Glomerular endothelial cell (primary cell): ENCODE measurements around the gene FEZ2. TPM values are rescaled to one million over a fixed set of nuclear protein-coding genes. Genes with fewer than 3 reads are reported as not detected.
"Not testable (repeated sequence)": the region's sequence is repeated elsewhere in the genome, so short reads cannot be mapped to it uniquely, and the experiment has no call there.

ENCODE experiments used
- DNase-seq: peaks from one replicate; pipeline ENCODE4 v3.0.0-alpha.2; 2011; ENCODE audit warnings: low read depth, low spot score; ENCODE audit errors: extremely low read depth
- total RNA-seq: library from RNA; depleted of rRNA; stranded (reverse); fragments of >200 nt; gene quantifications from 2 replicates; pipeline ENCODE4 v1.2.3, GENCODE V29; 2015

The FEZ2 gene
- 78.5 and 86.8 TPM in 2 replicates for total RNA-seq

GRCh38 chr2:36597532-36598377 is at the start of gene FEZ2:
TSS of gene FEZ2 (minus strand) at chr2:36598168. CDS start at chr2:36598142, 26 bp downstream.
- DNase-seq = peak; percentile 36

- DNase-seq = no peak
These were observed 37.1 kb upstream of the FEZ2 start for GRCh38 chr2:36634981-36635597.

GRCh38 chr2:36633470-36634092 is 35.6 kb upstream of the FEZ2 start:
- DNase-seq = no peak

GRCh38 chr2:36626756-36627155 is 28.8 kb upstream of the FEZ2 start:
- DNase-seq = no peak

- DNase-seq = no peak
These were observed 28.1 kb upstream of the FEZ2 start for GRCh38 chr2:36626071-36626470.

GRCh38 chr2:36625304-36625703 is 27.3 kb upstream of the FEZ2 start:
- no peak for DNase-seq

GRCh38 chr2:36620321-36620720 is 22.4 kb upstream of the FEZ2 start:
- DNase-seq = no peak

GRCh38 chr2:36618381-36618780 is 20.4 kb upstream of the FEZ2 start:
- peak; percentile 60 for DNase-seq

- DNase-seq = no peak
These were observed 19.0 kb upstream of the FEZ2 start for GRCh38 chr2:36616947-36617346.

GRCh38 chr2:36615222-36615621 is 17.3 kb upstream of the FEZ2 start:
- no peak for DNase-seq

- no peak for DNase-seq
These were observed 15.8 kb upstream of the FEZ2 start for GRCh38 chr2:36613801-36614200.

- DNase-seq = no peak
These were observed 13.5 kb upstream of the FEZ2 start for GRCh38 chr2:36611316-36611990.

- no peak for DNase-seq
These were observed 11.5 kb upstream of the FEZ2 start for GRCh38 chr2:36609507-36609906.

GRCh38 chr2:36607947-36608346 is 10.0 kb upstream of the FEZ2 start:
- no peak for DNase-seq

- DNase-seq = no peak
These were observed 9.0 kb upstream of the FEZ2 start for GRCh38 chr2:36606925-36607324.

- no peak for DNase-seq
These were observed 7.3 kb upstream of the FEZ2 start for GRCh38 chr2:36605273-36605672.

GRCh38 chr2:36603629-36604028 is 5.7 kb upstream of the FEZ2 start:
- DNase-seq = not testable (repeated sequence)

- DNase-seq = no peak
These were observed 901 bp downstream of the FEZ2 start for GRCh38 chr2:36597003-36597531.

- DNase-seq = no peak
These were observed 1.6 kb downstream of the FEZ2 start for GRCh38 chr2:36596397-36596796.

GRCh38 chr2:36594849-36595248 is 3.1 kb downstream of the FEZ2 start:
- DNase-seq = no peak

- no peak for DNase-seq
These were observed 8.7 kb downstream of the FEZ2 start for GRCh38 chr2:36589230-36589630.
